B cell (primary cell): ENCODE measurements around the gene TGFBR3. TPM values are rescaled to one million over a fixed set of nuclear protein-coding genes. Genes with fewer than 3 reads are reported as not detected.

ENCODE experiments used
- ATAC-seq: fragments of 200-7000 bp; cut with Tn5 transposase; one replicate; pipeline ENCODE4 v1.10.0; 2021; ENCODE audit warnings: low read depth, mild to moderate bottlenecking, moderate number of reproducible peaks, moderate library complexity
- CTCF ChIA-PET: fragments of 350-600 bp; sonication (Branson Sonifier 250); formaldehyde crosslinking; loops from one replicate; lab custom pipeline; 2021; ENCODE audit warnings: antibody characterized with exemption, inconsistent platforms; lab: Charles Lee
- POLR2A ChIA-PET: fragments of 350-600 bp; sonication (Branson Sonifier 250); formaldehyde crosslinking; loops from one replicate; lab custom pipeline; 2021; ENCODE audit warnings: antibody characterized with exemption; lab: Charles Lee
- DNase-seq: peaks from one replicate; pipeline ENCODE4 v3.0.0; 2013
- H2AFZ ChIP-seq: 2 replicates; pipeline ENCODE4 v1.6.1; 2012; ENCODE audit warnings: mild to moderate bottlenecking, low read depth, low read length; ENCODE audit not compliant: insufficient read depth, poor library complexity, severe bottlenecking
- H3K27ac ChIP-seq, 2 donors: 1 replicate in 1 of 2; 2 replicates in 1 of 2; pipeline ENCODE4 v1.5.1; 2012 to 2013; ENCODE audit warnings: low read length in 2 of 2, mild to moderate bottlenecking in 2 of 2, moderate library complexity in 1 of 2
- H3K27me3 ChIP-seq, 4 experiments: fragments of 200-600 bp in 1 of 4; sonication (generic) in 1 of 4; replicated peaks in 1 of 4; 1 replicate in 2 of 4; 2 replicates in 2 of 4; pipeline versions ENCODE4 v1.6.1 to v1.7.0; 2013 to 2016; ENCODE audit warnings: low read length in 3 of 4, mild to moderate bottlenecking in 2 of 4, mixed read lengths in 1 of 4, moderate library complexity in 1 of 4; ENCODE audit not compliant: insufficient read depth in 4 of 4, control insufficient read depth in 3 of 4; ENCODE audit errors: control extremely low read depth in 1 of 4
- H3K36me3 ChIP-seq, 2 experiments: replicated peaks in 1 of 2; 1 replicate in 1 of 2; 2 replicates in 1 of 2; pipeline versions ENCODE4 v1.6.1 to v1.7.1; 2013; ENCODE audit warnings: low read length in 1 of 2; ENCODE audit not compliant: insufficient read depth in 2 of 2, control insufficient read depth in 1 of 2; ENCODE audit errors: control extremely low read depth in 1 of 2, extremely low read depth in 1 of 2
- H3K4me1 ChIP-seq, 2 donors: fragments of 200-600 bp in 1 of 2; sonication (generic) in 1 of 2; 1 replicate in 1 of 2; 2 replicates in 1 of 2; pipeline versions ENCODE4 v1.5.1 to v1.6.1; 2013 to 2017; ENCODE audit warnings: low read length in 2 of 2; ENCODE audit not compliant: control insufficient read depth in 2 of 2, insufficient read depth in 2 of 2
- H3K4me2 ChIP-seq: replicated peaks from 2 replicates; pipeline ENCODE3; 2012; ENCODE audit warnings: mild to moderate bottlenecking, low read depth, low read length; ENCODE audit not compliant: poor library complexity, severe bottlenecking
- H3K4me3 ChIP-seq, 5 experiments: fragments of 200-600 bp in 1 of 5; sonication (generic) in 1 of 5; 1 replicate in 3 of 5; 2 replicates in 2 of 5; pipeline versions ENCODE4 v1.5.1 to v1.7.0; 2011 to 2016; ENCODE audit warnings: low read length in 4 of 5, mild to moderate bottlenecking in 4 of 5, low read depth in 2 of 5, control low read depth in 1 of 5, moderate library complexity in 1 of 5; ENCODE audit not compliant: insufficient read depth in 1 of 5; ENCODE audit errors: control extremely low read depth in 1 of 5, extremely low read depth in 1 of 5
- H3K79me2 ChIP-seq: fragments of 200-600 bp; sonication (generic); one replicate; pipeline ENCODE4 v1.6.0; 2016; ENCODE audit warnings: low read length; ENCODE audit not compliant: control insufficient read depth, insufficient read depth
- H3K9ac ChIP-seq: fragments of 200-600 bp; sonication (generic); 2 replicates; pipeline ENCODE4 v1.6.1; 2017; ENCODE audit warnings: mild to moderate bottlenecking, low read length, moderate library complexity
- H3K9me3 ChIP-seq, 3 donors: one replicate each; pipeline versions ENCODE4 v1.6.1 to v1.7.1; 2013; ENCODE audit warnings: low read length in 2 of 3; ENCODE audit not compliant: control insufficient read depth in 2 of 3, insufficient read depth in 1 of 3; ENCODE audit errors: control extremely low read depth in 1 of 3
- H4K20me1 ChIP-seq: 2 replicates; pipeline ENCODE4 v1.6.0; 2012; ENCODE audit warnings: mild to moderate bottlenecking, low read length; ENCODE audit not compliant: insufficient read depth, control insufficient read depth, poor library complexity, severe bottlenecking
- H3K27ac Mint-ChIP-seq: one replicate; pipeline ENCODE4 v1.8.0; 2021; ENCODE audit warnings: mixed read lengths
- H3K27me3 Mint-ChIP-seq: one replicate; pipeline ENCODE4 v1.8.0; 2021; ENCODE audit warnings: mixed read lengths
- H3K4me1 Mint-ChIP-seq: one replicate; pipeline ENCODE4 v1.8.0; 2021; ENCODE audit warnings: mixed read lengths
- H3K4me3 Mint-ChIP-seq: one replicate; pipeline ENCODE4 v1.8.0; 2021; ENCODE audit warnings: mixed read lengths
- H3K9me3 Mint-ChIP-seq: one replicate; pipeline ENCODE4 v1.8.0; 2022; ENCODE audit warnings: mixed read lengths; ENCODE audit not compliant: insufficient read depth
- CTCF ChIP-seq: fragments of 200-600 bp; IDR thresholded peaks from one replicate; pipeline ENCODE4 v1.8.0; 2022; ENCODE audit warnings: antibody characterized with exemption, mild to moderate bottlenecking
- EZH2 ChIP-seq: IDR thresholded peaks from 2 replicates; pipeline ENCODE4 v1.6.1; 2012; ENCODE audit warnings: borderline replicate concordance, low read depth, mild to moderate bottlenecking, moderate library complexity, low read length; ENCODE audit not compliant: insufficient read depth, poor library complexity, severe bottlenecking
- WGBS: methylation state at CpG from one replicate; pipeline ENCODE4 v1.1.5; 2013; ENCODE audit warnings: missing lambda C conversion rate; ENCODE audit not compliant: insufficient coverage; 5-methylcytosine and 5-hydroxymethylcytosine counted together
- intact Hi-C: fragments of 100-400 bp; cut with micrococcal nuclease; formaldehyde crosslinking; loops from one replicate; pipeline ENCODE4 v1.10.0; 2022
- polyA plus RNA-seq: library from polyadenylated mRNA; depleted of rRNA; stranded (reverse); fragments of >200 nt; gene quantifications from 2 replicates; pipeline ENCODE4 v1.2.3, GENCODE V29; 2012
- total RNA-seq, 2 donors: library from RNA; stranded (reverse); fragments of 120-200 nt in 1 of 2; gene quantifications; 1 replicate in 1 of 2; 2 replicates in 1 of 2; pipeline versions ENCODE4 v1.2.3 to v1.2.4, GENCODE V29; 2013 to 2022

Gene TGFBR3
- total and polyA plus RNA-seq, 2 donors (not counting 1 experiment from before 2014, with no cell fraction given), result 0.10 to 0.12 TPM

GRCh38 chr1:91779548-91780021, 106.4 kb downstream of the TGFBR3 start:
- Mint-ChIP-seq H3K4me1 (no peaks in the 10 kb centered on the region), H3K9me3 (no peaks in the 10 kb centered on the region), H3K4me3 (no peak overlapping the region), H3K27me3 (no peaks in the 10 kb centered on the region), H3K27ac (no peak overlapping the region)
- ChIA-PET POLR2A (no interaction called here), CTCF (no interaction called here)
- Histone ChIP-seq H3K27ac (no peak overlapping the region), H3K4me1 (no peaks in the 10 kb centered on the region), H3K27me3 (no peaks in the 10 kb centered on the region), H3K9ac (no peak overlapping the region), H3K9me3 (no peaks in the 10 kb centered on the region), H2AFZ (no peak overlapping the region), H3K79me2 (no peaks in the 10 kb centered on the region), H3K4me2 (no peak overlapping the region), H3K36me3 (no peaks in the 10 kb centered on the region), H3K4me3 (no peak overlapping the region), H4K20me1 (no peaks in the 10 kb centered on the region)
- intact Hi-C loops, result no loop called here
- no peak for ATAC-seq
- 82% methylated on average over 2 of the region's 2 CpGs for WGBS
- no peak for DNase-seq
- no peak for TF ChIP-seq CTCF
- TF ChIP-seq EZH2, result no peak

- no peak overlapping the region for H3K9ac ChIP-seq
- H3K9me3 Mint-ChIP-seq, result no peaks in the 10 kb centered on the region
- CTCF ChIA-PET, result no interaction called here
- H3K27ac Mint-ChIP-seq, result no peak overlapping the region
- no peaks in the 10 kb centered on the region for H3K36me3 ChIP-seq
- no peaks in the 10 kb centered on the region for H3K4me1 ChIP-seq
- H3K79me2 ChIP-seq, result no peaks in the 10 kb centered on the region
- no peaks in the 10 kb centered on the region for H3K27me3 Mint-ChIP-seq
- no peak for TF ChIP-seq CTCF
- TF ChIP-seq EZH2, result no peak
- no peaks in the 10 kb centered on the region for H3K27me3 ChIP-seq
- H3K4me2 ChIP-seq, result no peak overlapping the region
- H3K4me1 Mint-ChIP-seq, result no peaks in the 10 kb centered on the region
- H4K20me1 ChIP-seq, result no peaks in the 10 kb centered on the region
- H3K4me3 Mint-ChIP-seq, result no peak overlapping the region
- no peak overlapping the region for H2AFZ ChIP-seq
- intact Hi-C loops, result no loop called here
- WGBS, result 97% methylated on average over 3 of the region's 5 CpGs
- no peak for ATAC-seq
- POLR2A ChIA-PET, result no interaction called here
- no peaks in the 10 kb centered on the region for H3K9me3 ChIP-seq
- no peak for DNase-seq
- H3K4me3 ChIP-seq, result no peak overlapping the region
- H3K27ac ChIP-seq, result no peak overlapping the region
Measured at GRCh38 chr1:91778964-91779363, 107.0 kb downstream of the TGFBR3 start.
